Heart left ventricle (tissue), 13 donors: ENCODE data around the gene MED8.

Experiments used
- CTCF ChIP-seq, 12 donors: fragments of 200-600 bp; sonication (generic) in 4 of 12; IDR thresholded peaks; one replicate each; pipeline versions ENCODE4 v1.5.0 to v1.8.0; 2018 to 2022; ENCODE audit warnings: antibody characterized with exemption in 12 of 12, mild to moderate bottlenecking in 5 of 12
- POLR2A ChIP-seq, 2 donors: fragments of 450-650 bp; IDR thresholded peaks; one replicate each; pipeline ENCODE4 v1.6.1; 2017; ENCODE audit warnings: antibody characterized with exemption in 2 of 2, mild to moderate bottlenecking in 2 of 2, moderate library complexity in 2 of 2
- donor health status: ischemic (EF 13 %, LVEDD 7.1; RV severe dilation, severe dysfunction).
- donor health status: DM: no; HTN: yes; CAD: no.
- donor health status: DM: no; HTN: no; CAD: no.
- donor health status: ischemic (EF 25% LVEDD 6.9; RV normal size, moderate dysfunction).
- donor health status: ischemic (EF 25% LVEDD 5.7; RV mildly dilated, moderate dysfunction).
- donor health status: ischemic (EF 35%, LVEDD 5.7; RV mildly dilated, moderate dysfunction).
- donor health status: nonischemic (EF 11% LVEDD 7.7; RV severe dilation, severe dysfunction).
- donor health status: DM: yes; HTN: yes; CAD: no.
- donor health status: PGD.
- donor health status: ischemic (EF 29% LVEDD 5.4; RV normal size, mild dysfunction).
- donor health status: nonischemic (EF 23%, LVEDD 6.1; RV moderate dilation, normal function).

DNA sequence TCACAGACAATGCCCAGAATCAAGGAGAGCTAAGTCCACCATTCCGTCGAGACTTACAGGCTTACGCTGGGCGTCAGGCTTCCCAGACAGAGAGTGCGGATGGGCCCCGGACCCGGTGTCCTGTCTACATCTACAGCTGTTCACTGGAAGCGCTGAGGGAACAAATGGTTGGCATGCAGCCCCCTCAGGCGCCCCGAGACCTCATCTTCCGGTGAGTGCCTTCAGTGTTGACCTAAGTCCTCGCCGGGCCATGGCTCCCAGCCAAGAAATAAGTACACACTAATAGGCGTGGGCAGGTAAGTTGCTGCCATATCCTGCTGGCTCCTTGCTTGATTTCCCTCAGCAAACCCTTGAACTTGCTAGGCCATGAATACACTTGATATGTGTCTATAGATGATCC is 37.9 kb upstream of the MED8 start:
- no peak for TF ChIP-seq CTCF (IDR thresholded peaks at IDR 0.05)
- no peak for TF ChIP-seq POLR2A (IDR thresholded peaks at IDR 0.05)
